Activated CD8-positive, alpha-beta memory T cell treated with anti-CD3 and anti-CD28 coated beads, Interleukin-2, amount 50 U/mL, for 1 hour (primary cell): ENCODE measurements around the gene OFD1.
"Not testable (repeated sequence)": the region's sequence is repeated elsewhere in the genome, so short reads cannot be mapped to it uniquely, and the experiment has no call there.

Experiments
- DNase-seq: peaks from one replicate; pipeline ENCODE4 v3.0.0-alpha.2; 2020; ENCODE audit errors: extremely low read depth

Gene OFD1

GRCh38 chrX:13702111-13702789 lies 32.3 kb upstream of the OFD1 start:
- no peak for DNase-seq

GRCh38 chrX:13703135-13703534 lies 31.4 kb upstream of the OFD1 start:
- DNase-seq: no peak

- no peak for DNase-seq
These were observed 31.0 kb upstream of the OFD1 start for GRCh38 chrX:13703589-13703988.

- no peak for DNase-seq
These were observed 23.4 kb upstream of the OFD1 start for GRCh38 chrX:13711141-13711540.

GRCh38 chrX:13716455-13716854 lies 18.1 kb upstream of the OFD1 start:
- DNase-seq: no peak

GRCh38 chrX:13716905-13717304 lies 17.6 kb upstream of the OFD1 start:
- DNase-seq: no peak

GRCh38 chrX:13717700-13718472 lies 16.7 kb upstream of the OFD1 start:
- no peak for DNase-seq

- no peak for DNase-seq
These were observed 15.2 kb upstream of the OFD1 start for GRCh38 chrX:13719192-13719856.

GRCh38 chrX:13721371-13721770 lies 13.2 kb upstream of the OFD1 start:
- no peak for DNase-seq

GRCh38 chrX:13721819-13722519 lies 12.6 kb upstream of the OFD1 start:
- DNase-seq: no peak

GRCh38 chrX:13724878-13725277 lies 9.7 kb upstream of the OFD1 start:
- DNase-seq: not testable (repeated sequence)

GRCh38 chrX:13726583-13726982 lies 8.0 kb upstream of the OFD1 start:
- DNase-seq: not testable (repeated sequence)

GRCh38 chrX:13730523-13730922 lies 4.0 kb upstream of the OFD1 start:
- not testable (repeated sequence) for DNase-seq

- no peak for DNase-seq
These were observed 2.1 kb upstream of the OFD1 start for GRCh38 chrX:13732246-13733067.

GRCh38 chrX:13733506-13733905 lies 1.0 kb upstream of the OFD1 start:
- DNase-seq: no peak

GRCh38 chrX:13741695-13742094 lies 7.1 kb downstream of the OFD1 start:
- no peak for DNase-seq

- no peak for DNase-seq
These were observed 8.0 kb downstream of the OFD1 start for GRCh38 chrX:13742397-13743176.

GRCh38 chrX:13747836-13748235 lies 13.3 kb downstream of the OFD1 start:
- no peak for DNase-seq

- no peak for DNase-seq
These were observed 13.9 kb downstream of the OFD1 start for GRCh38 chrX:13748486-13748885.

GRCh38 chrX:13750204-13750603 lies 15.7 kb downstream of the OFD1 start:
- no peak for DNase-seq

- DNase-seq: no peak
These were observed 16.3 kb downstream of the OFD1 start for GRCh38 chrX:13750812-13751211.
